GM19372 (cell line): Measurements from ENCODE around the gene NR2C1.

Source experiments
- ATAC-seq: cut with Tn5 transposase; IDR thresholded peaks from one replicate; pipeline ENCODE4 v1.9.1; 2021; ENCODE audit warnings: mild to moderate bottlenecking, low read depth, moderate library complexity; ENCODE audit not compliant: unreplicated experiment

Gene NR2C1

DNA sequence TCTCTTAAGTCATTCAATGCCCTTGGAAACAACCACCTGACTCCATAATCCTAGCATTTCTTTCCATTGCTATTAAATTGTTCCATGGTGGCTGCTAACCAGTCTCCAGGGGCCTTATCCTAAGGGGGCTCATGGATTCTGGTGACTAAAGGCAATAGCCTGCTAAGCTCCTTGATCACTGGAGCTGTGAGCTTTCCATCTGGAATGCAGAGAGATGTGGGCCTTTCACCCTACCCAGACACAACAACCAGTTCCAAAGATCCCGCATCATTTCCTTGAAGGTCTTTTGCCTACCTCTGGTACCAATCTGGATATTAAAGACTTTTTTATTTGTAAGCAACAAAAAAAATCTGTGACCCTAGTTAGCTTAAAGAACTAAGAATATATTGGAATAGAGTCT lies 102.9 kb downstream of the NR2C1 start:
- no peak for ATAC-seq
